RPMI7951 (cell line): ENCODE data around the gene DGKH. TPM values are rescaled to one million over a fixed set of nuclear protein-coding genes. Genes with fewer than 3 reads are reported as not detected.

ENCODE experiments used
- DNase-seq: peaks from one replicate; pipeline ENCODE4 v3.0.0-alpha.2; 2012; ENCODE audit warnings: low read depth
- total RNA-seq: library from RNA; depleted of rRNA; stranded (reverse); fragments of >200 nt; shearing (Covaris generic); gene quantifications from 2 replicates; pipeline ENCODE4 v1.2.3, GENCODE V29; 2014; rRNA removed

DGKH gene, protein sequence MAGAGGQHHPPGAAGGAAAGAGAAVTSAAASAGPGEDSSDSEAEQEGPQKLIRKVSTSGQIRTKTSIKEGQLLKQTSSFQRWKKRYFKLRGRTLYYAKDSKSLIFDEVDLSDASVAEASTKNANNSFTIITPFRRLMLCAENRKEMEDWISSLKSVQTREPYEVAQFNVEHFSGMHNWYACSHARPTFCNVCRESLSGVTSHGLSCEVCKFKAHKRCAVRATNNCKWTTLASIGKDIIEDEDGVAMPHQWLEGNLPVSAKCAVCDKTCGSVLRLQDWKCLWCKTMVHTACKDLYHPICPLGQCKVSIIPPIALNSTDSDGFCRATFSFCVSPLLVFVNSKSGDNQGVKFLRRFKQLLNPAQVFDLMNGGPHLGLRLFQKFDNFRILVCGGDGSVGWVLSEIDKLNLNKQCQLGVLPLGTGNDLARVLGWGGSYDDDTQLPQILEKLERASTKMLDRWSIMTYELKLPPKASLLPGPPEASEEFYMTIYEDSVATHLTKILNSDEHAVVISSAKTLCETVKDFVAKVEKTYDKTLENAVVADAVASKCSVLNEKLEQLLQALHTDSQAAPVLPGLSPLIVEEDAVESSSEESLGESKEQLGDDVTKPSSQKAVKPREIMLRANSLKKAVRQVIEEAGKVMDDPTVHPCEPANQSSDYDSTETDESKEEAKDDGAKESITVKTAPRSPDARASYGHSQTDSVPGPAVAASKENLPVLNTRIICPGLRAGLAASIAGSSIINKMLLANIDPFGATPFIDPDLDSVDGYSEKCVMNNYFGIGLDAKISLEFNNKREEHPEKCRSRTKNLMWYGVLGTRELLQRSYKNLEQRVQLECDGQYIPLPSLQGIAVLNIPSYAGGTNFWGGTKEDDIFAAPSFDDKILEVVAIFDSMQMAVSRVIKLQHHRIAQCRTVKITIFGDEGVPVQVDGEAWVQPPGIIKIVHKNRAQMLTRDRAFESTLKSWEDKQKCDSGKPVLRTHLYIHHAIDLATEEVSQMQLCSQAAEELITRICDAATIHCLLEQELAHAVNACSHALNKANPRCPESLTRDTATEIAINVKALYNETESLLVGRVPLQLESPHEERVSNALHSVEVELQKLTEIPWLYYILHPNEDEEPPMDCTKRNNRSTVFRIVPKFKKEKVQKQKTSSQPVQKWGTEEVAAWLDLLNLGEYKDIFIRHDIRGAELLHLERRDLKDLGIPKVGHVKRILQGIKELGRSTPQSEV
- 3.6 and 4.4 TPM in 2 replicates for total RNA-seq

GRCh38 chr13:42048342-42048683 lies at the start of gene DGKH:
TSS of gene DGKH (plus strand) at chr13:42048648. CDS start at chr13:42048774, 126 bp downstream.
- no peak for DNase-seq

DNA sequence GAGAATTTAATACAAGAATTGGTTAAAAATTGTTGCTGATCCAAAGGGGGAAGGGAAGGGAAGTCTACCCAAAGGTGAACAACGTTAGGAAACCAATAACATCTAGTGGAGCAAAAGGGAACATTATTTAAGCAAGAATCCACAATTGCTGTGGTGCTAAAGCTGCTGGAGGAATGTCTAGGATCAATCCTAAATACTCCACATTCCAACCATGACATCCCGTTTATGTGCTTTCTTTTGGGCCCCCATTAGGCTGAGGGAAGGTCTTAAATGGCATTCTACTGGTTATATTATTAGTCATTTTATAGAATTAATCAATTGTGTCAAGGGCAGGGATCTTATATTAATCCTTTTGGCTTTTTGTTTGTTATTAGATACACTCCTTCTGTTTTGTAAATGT lies 47.6 kb upstream of the DGKH start:
- no peak for DNase-seq

DNA sequence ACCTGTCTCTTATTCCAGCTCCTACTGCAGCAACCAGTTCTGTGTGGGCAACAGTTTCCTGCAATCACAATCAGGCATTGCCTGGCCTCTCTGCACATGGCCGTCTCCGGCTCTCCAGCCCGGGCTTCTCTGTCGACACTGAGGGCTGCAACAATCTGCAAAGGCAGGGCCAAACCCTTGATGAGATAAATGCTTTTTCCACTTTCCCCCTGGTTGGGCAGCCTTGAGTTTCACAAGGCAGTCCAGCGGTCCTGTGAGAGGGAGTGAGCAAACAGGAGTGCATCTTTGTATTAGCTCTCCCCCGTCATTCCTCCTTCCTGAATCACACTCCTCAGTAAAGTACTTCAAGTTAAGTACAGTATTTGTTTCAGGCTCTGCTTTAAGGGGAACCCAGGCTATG lies 46.9 kb upstream of the DGKH start:
- DNase-seq, result peak; percentile 25

DNA sequence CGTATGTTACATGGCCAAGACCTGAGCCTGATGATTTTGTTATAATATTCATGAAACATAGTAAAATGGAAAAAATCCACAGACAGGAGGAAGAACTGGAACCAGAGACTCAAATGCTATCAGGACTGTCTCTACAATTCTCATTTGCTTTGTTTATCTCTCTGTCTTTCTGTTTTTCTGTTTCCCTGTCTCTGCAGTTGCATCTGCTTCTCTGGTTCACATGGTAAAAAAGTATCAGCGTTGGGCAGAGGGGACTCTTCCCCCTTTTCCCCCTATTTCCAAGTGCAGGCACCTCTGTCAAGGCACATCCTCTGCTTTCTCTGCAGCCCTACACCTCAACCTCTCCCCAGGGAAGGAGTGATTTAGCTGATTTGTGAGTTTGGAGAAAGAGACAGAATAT lies 46.4 kb upstream of the DGKH start:
- no peak for DNase-seq

GRCh38 chr13:42007844-42008243 lies 40.6 kb upstream of the DGKH start:
- DNase-seq, result no peak

DNA sequence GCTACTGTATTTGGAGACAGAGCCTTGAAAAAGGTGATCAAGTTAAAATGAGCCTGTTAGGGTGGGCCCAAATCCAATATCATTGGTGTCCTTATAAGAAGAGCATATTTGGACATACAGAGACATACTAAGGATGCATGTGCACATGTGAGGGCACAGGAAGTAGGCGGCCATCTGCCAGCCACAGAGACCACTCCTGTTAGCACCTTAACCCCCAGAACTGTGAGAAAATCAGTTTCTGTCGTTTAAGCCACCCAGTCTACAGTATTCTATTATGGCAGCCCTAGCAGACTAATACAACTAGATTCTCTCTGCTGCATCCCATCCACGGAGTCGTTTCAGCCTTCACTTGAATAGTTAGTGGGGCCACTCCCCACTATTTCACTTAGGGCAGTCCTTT lies 39.4 kb upstream of the DGKH start:
- DNase-seq, result no peak

DNA sequence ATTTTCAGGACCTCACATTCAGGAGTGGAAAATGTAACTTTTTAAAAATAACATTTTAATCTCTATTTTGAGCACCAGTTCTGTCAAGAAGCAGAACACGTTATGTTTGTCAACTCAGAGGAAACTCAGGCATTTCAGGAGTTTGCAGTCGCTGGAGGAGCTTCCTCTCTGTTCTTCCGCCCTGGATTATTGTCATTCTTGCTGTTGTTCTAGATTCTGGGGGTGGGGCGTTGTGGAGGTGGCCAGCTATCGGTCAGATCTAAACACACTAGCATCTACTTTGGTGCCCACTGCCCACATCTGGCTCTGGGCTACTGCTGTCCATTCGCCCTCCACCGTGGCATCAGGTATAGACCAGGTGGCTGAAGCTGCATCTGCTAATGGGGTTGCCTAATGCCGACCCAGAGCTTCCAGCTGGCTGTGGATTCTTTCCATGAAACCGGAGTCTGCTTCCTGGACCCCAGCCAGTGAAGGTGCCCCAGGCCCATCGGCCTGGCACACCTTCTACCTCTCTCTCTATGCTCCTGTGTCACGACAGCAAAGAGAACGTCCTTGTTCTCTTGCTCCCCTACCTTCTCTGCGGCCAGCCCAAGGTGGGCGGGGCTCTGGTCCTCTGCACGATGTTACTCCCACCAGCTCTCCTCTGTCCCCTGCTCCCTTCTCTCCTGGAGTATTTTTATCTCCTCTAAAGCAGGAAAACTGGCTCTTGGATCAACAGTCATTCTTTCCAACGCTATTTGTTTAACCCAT lies 36.7 kb upstream of the DGKH start:
- DNase-seq, result no peak

GRCh38 chr13:42014119-42014518 lies 34.3 kb upstream of the DGKH start:
- DNase-seq, result no peak

DNA sequence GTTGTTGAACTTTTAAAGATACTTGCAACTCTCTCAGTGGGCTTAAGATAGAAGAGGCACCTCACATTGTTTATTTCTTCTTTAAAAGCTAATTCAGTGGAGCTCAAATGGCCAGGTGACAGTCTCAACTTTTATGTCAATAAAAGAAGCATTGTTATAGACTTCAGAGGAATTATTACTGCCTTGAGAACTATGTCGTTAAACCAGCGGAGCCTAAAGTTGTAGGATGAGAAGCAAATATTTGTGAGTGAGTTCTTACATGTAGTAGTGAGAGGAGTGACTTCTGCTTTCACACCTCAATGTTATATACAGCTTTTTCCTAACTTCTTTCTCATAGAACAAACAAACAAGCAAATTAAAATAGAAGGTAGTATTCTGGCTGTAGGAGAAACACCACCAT lies 31.2 kb upstream of the DGKH start:
- no peak for DNase-seq

DNA sequence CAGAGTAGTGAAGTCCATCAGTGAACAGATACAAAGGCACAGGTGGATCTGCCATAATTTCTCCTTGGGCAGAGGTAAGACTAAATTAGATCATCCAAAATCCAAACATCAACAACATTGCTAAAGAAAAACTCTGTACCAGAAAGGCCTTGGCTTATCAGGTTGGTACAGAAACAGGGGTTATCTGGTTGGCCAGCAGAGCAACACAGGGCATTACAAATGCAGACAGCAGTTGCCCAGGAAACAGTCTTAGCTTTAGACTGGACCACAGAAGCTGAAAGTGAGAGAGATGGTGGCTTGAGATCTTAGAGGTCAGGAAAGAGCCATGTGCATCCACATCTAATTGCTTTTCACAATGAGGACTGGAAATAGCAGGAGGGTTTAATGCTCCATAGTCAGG lies 26.6 kb upstream of the DGKH start:
- no peak for DNase-seq

GRCh38 chr13:42022336-42022735 lies 26.1 kb upstream of the DGKH start:
- DNase-seq, result no peak

GRCh38 chr13:42022796-42023493 lies 25.5 kb upstream of the DGKH start:
- DNase-seq, result peak; percentile 68

DNA sequence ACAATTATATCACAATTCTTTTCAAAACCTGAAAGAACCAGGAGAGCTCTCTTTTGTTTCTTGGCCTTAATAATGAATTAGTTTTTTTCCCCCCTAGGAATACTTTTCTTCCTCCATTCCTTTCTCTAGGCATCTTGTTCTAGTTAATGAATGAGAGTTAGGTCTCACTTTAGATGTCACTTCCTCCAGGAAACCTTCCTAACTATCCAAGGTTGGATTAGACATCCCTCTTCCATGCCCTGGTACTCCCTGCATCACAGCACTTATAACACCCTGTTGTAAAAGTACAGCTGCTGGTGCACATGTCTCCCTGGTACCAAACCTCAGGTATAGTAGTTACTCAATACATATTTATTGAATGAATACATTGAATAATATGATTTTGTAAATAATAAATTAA lies 21.2 kb upstream of the DGKH start:
- DNase-seq, result no peak

DNA sequence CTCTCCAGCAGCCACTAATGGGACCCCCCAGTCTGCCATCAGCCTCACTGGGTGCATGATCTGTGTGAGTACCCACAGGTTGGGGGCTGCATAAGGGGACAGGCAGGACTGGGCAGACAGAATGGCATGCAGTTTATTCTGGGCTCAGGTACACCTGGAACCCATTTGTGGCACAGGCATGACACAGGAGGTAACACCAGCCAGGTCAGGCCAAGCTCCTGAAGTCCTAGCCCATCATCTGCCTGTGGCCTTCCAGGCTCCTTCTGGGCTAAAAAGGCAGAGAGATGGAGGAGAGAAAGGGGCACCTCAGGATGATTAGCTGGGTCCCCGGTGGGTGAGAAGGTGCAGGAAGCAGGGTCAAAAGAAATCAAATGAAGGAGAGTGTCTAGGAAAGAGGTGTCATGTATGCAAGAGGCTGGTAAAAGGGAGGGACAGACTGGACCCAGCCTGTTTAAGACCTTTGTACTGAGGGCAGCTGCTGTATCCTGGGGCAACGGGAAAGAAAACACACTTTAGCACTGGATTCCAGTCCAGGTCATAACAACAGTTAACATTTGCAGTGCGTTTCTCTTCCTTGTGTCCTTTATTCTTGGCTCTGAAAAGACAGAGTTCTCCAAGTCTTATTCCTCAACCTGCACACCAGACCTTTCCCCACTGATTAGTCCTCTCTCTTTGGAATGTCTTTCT lies 20.2 kb upstream of the DGKH start:
- peak; percentile 4 for DNase-seq

DNA sequence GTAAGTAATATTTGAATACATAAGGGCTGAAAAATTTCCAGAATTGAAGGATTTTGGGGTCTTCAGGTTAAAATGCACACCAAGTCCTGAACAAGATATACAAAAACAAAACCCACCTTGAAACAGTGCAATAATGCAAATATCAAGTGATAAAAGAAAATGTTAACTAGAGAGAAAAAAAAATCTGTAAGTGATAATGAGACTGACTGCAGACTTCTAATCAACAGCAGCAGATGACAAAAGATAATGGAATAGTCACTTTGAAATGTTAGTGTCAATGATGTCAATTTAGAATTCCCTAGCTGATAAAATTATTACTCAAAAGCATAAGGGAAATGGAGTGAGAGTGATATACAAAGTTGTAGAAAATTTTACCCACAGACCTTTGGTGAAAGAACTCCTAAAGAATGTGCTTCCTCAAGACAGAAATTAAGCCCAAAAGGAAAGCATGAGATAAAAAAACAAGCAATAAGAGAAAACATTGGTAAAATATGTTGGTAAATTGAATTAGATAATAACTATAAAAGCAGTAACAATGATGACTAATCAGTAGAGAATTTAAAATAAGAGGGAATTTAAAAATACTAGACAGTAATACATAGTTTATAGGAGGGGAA lies 12.4 kb upstream of the DGKH start:
- no peak for DNase-seq

GRCh38 chr13:42036711-42037110 lies 11.7 kb upstream of the DGKH start:
- DNase-seq, result peak; percentile 14

GRCh38 chr13:42038661-42039456 lies 9.6 kb upstream of the DGKH start:
- DNase-seq, result peak; percentile 63

- DNase-seq, result no peak
Observed at GRCh38 chr13:42039457-42039945, 8.9 kb upstream of the DGKH start.
